ENCODE results near the gene FRZB. TPM values are rescaled to one million over a fixed set of nuclear protein-coding genes. Genes with fewer than 3 reads are reported as not detected.

Gene FRZB
- total RNA-seq, 1 donor from 2014 or later: 69.0 TPM

- Histone ChIP-seq H3K36me3 (no peaks in the 10 kb centered on the region), H4K20me1 (ENCODE audit: low read depth) (no peaks in the 10 kb centered on the region), H3K4me3 (no peak overlapping the region), H3K27me3 (no peaks in the 10 kb centered on the region), H3K79me2 (ENCODE audit: low read depth) (no peaks in the 10 kb centered on the region), H3K9ac (no peak overlapping the region), H3K9me3 (ENCODE audit: low read depth) (no peaks in the 10 kb centered on the region), H2AFZ (replicated peaks) (no peak overlapping the region), H3F3A (ENCODE audit: low read depth) (no peaks in the 10 kb centered on the region), H3K4me2 (no peak overlapping the region), H3K27ac (no peak overlapping the region), H3K4me1 (peaks cover 6% of the 10 kb centered on the region)
- no peak for DNase-seq (ENCODE audit: low spot score)
- Mint-ChIP-seq H3K36me3 (no peaks in the 10 kb centered on the region), H3K27me3 (ENCODE audit: insufficient read depth, low read depth) (peaks cover 2% of the 10 kb centered on the region), H3K4me3 (no peak overlapping the region), H3K4me1 (peaks cover 20% of the 10 kb centered on the region), H3K9me3 (no peaks in the 10 kb centered on the region), H3K27ac (no peak overlapping the region)
- TF ChIP-seq EZH2phosphoT487 (IDR thresholded peaks at IDR 0.05): no peak
- TF ChIP-seq CTCF (IDR thresholded peaks at IDR 0.05): no peak
- TF ChIP-seq EZH2 (IDR thresholded peaks at IDR 0.05): no peak
Observed at GRCh38 chr2:182891611-182892010, 25.2 kb upstream of the FRZB start.

GRCh38 chr2:182890773-182891378 lies 24.4 kb upstream of the FRZB start:
- no peak overlapping the region for H3K4me3 ChIP-seq
- Mint-ChIP-seq H3K4me3 (no peak overlapping the region), H3K9me3 (no peaks in the 10 kb centered on the region), H3K27ac (no peak overlapping the region), H3K36me3 (no peaks in the 10 kb centered on the region), H3K27me3 (ENCODE audit: insufficient read depth, low read depth) (peaks cover 2% of the 10 kb centered on the region), H3K4me1 (peaks cover 20% of the 10 kb centered on the region)
- no peak overlapping the region for H3K4me2 ChIP-seq
- DNase-seq (ENCODE audit: low spot score): no peak
- no peaks in the 10 kb centered on the region for H3K36me3 ChIP-seq
- H3K9me3 ChIP-seq (ENCODE audit: low read depth): no peaks in the 10 kb centered on the region
- H3K27ac ChIP-seq: no peak overlapping the region
- H3F3A ChIP-seq (ENCODE audit: low read depth): no peaks in the 10 kb centered on the region
- H2AFZ ChIP-seq (replicated peaks): no peak overlapping the region
- no peaks in the 10 kb centered on the region for H4K20me1 ChIP-seq (ENCODE audit: low read depth)
- no peak overlapping the region for H3K9ac ChIP-seq
- TF ChIP-seq EZH2phosphoT487 (IDR thresholded peaks at IDR 0.05) (no peak), CTCF (IDR thresholded peaks at IDR 0.05) (no peak)
- no peaks in the 10 kb centered on the region for H3K27me3 ChIP-seq
- H3K79me2 ChIP-seq (ENCODE audit: low read depth): no peaks in the 10 kb centered on the region
- peaks cover 6% of the 10 kb centered on the region for H3K4me1 ChIP-seq

- no peaks in the 10 kb centered on the region for H3K36me3 Mint-ChIP-seq
- H3K9me3 ChIP-seq (ENCODE audit: low read depth): no peaks in the 10 kb centered on the region
Observed at GRCh38 chr2:182890305-182890704, 23.9 kb upstream of the FRZB start.

More at GRCh38 chr2:182890305-182890704, 23.9 kb upstream of the FRZB start:
- Histone ChIP-seq H3K4me3 (no peak overlapping the region), H3K27ac (peak overlapping the region; percentile 29), H2AFZ (replicated peaks) (no peak overlapping the region), H3K79me2 (ENCODE audit: low read depth) (no peaks in the 10 kb centered on the region), H3K9ac (no peak overlapping the region), H3K4me1 (peaks cover 6% of the 10 kb centered on the region), H3K4me2 (no peak overlapping the region), H4K20me1 (ENCODE audit: low read depth) (no peaks in the 10 kb centered on the region), H3K27me3 (no peaks in the 10 kb centered on the region), H3F3A (ENCODE audit: low read depth) (no peaks in the 10 kb centered on the region), H3K36me3 (no peaks in the 10 kb centered on the region)
- Mint-ChIP-seq H3K4me3 (no peak overlapping the region), H3K4me1 (peaks cover 20% of the 10 kb centered on the region), H3K27me3 (ENCODE audit: insufficient read depth, low read depth) (peaks cover under 1% of the 10 kb centered on the region), H3K27ac (no peak overlapping the region), H3K9me3 (no peaks in the 10 kb centered on the region)
- no peak for DNase-seq (ENCODE audit: low spot score)
- TF ChIP-seq CTCF (IDR thresholded peaks at IDR 0.05) (no peak), EZH2 (IDR thresholded peaks at IDR 0.05) (no peak), EZH2phosphoT487 (IDR thresholded peaks at IDR 0.05) (no peak)
